Esophagus muscularis mucosa (tissue), 3 donors: ENCODE results near the gene KLHDC4.

ENCODE experiments used
- POLR2A ChIP-seq: fragments of 450-650 bp; IDR thresholded peaks from one replicate; pipeline ENCODE4 v1.6.1; 2017; ENCODE audit warnings: antibody characterized with exemption, moderate library complexity, mild to moderate bottlenecking, low read depth
- POLR2AphosphoS5 ChIP-seq, 2 donors: sonication (generic); formaldehyde crosslinking; IDR thresholded peaks; one replicate each; pipeline ENCODE4 v1.6.1; 2017; ENCODE audit warnings: antibody characterized with exemption in 2 of 2
- TF ChIP-seq, protein P1 (sequence below), 3 experiments: fragments of 200-600 bp in 2 of 3; fragments of 450-650 bp in 1 of 3; sonication (generic) in 2 of 3; IDR thresholded peaks; one replicate each; pipeline ENCODE4 v1.5.1; 2017 to 2019; ENCODE audit warnings: antibody characterized with exemption in 3 of 3, mild to moderate bottlenecking in 2 of 3, moderate library complexity in 1 of 3

DNA sequence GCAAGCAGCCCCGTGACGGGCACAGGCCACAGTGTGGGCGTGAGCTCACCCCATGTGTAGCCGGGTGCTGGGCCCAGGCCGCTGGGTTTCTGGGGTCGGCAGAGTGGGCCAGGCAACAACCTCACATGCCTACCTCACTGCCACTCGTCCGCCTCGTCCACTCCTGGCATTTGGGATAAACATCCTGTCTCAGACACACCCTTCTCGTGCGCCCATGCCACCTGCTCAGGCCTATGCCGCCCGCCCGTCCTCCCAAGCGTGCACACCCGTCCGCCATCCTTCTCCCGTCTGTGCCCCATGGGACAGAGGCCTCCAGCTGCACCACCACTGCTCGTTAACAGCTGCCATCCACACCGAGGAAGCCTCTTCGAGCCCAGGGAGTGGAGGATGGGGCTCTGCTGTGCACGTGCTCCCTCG is 64.3 kb downstream of the KLHDC4 start:
- TF ChIP-seq, protein P1, sequence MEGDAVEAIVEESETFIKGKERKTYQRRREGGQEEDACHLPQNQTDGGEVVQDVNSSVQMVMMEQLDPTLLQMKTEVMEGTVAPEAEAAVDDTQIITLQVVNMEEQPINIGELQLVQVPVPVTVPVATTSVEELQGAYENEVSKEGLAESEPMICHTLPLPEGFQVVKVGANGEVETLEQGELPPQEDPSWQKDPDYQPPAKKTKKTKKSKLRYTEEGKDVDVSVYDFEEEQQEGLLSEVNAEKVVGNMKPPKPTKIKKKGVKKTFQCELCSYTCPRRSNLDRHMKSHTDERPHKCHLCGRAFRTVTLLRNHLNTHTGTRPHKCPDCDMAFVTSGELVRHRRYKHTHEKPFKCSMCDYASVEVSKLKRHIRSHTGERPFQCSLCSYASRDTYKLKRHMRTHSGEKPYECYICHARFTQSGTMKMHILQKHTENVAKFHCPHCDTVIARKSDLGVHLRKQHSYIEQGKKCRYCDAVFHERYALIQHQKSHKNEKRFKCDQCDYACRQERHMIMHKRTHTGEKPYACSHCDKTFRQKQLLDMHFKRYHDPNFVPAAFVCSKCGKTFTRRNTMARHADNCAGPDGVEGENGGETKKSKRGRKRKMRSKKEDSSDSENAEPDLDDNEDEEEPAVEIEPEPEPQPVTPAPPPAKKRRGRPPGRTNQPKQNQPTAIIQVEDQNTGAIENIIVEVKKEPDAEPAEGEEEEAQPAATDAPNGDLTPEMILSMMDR (IDR thresholded peaks at IDR 0.05), result no peak
- TF ChIP-seq POLR2AphosphoS5 (IDR thresholded peaks at IDR 0.05), result no peak
- TF ChIP-seq POLR2A, result no peak
